SK-N-SH (cell line): ENCODE results near the gene KIZ. TPM values are rescaled to one million over a fixed set of nuclear protein-coding genes. Genes with fewer than 3 reads are reported as not detected.

ENCODE experiments used
- CTCF ChIA-PET: fragments of 300-600, 350-600 bp; formaldehyde crosslinking; extraction: SDS; loops from one replicate; lab custom pipeline; 2021; lab: Yijun Ruan, JAX
- POLR2A ChIA-PET: fragments of 350-600 bp; sonication (Branson Sonifier 250); formaldehyde crosslinking; extraction: SDS; loops from one replicate; lab custom pipeline; 2020; ENCODE audit warnings: antibody characterized with exemption, inconsistent platforms; lab: Yijun Ruan, JAX
- DNase-seq: peaks from one replicate; pipeline ENCODE4 v3.0.0; 2012
- H2AFZ ChIP-seq: fragments of 200-600 bp; sonication (generic); 2 replicates; pipeline ENCODE4 v1.8.1; 2016; ENCODE audit warnings: antibody characterized with exemption, mild to moderate bottlenecking, low read depth
- H3F3A ChIP-seq: fragments of 200-600 bp; sonication (generic); replicated peaks from 2 replicates; pipeline ENCODE3; 2016; ENCODE audit warnings: antibody characterized with exemption, mild to moderate bottlenecking; ENCODE audit not compliant: insufficient read depth
- H3K27ac ChIP-seq, 2 experiments: fragments of 200-500 bp in 1 of 2; fragments of 200-600 bp in 1 of 2; sonication (Bioruptor generic) in 1 of 2; sonication (generic), shearing (Covaris generic) in 1 of 2; 2 replicates each; pipeline versions ENCODE4 v1.5.1 to v1.6.1; 2014 to 2016; ENCODE audit warnings: low read depth in 2 of 2, inconsistent platforms in 1 of 2, low read length in 1 of 2, mild to moderate bottlenecking in 1 of 2, mixed read lengths in 1 of 2
- H3K27me3 ChIP-seq: fragments of 200-600 bp; sonication (generic), shearing (Covaris generic); 2 replicates; pipeline ENCODE4 v1.6.1; 2016; ENCODE audit warnings: mixed run types; ENCODE audit not compliant: insufficient read depth
- H3K36me3 ChIP-seq, 2 experiments: fragments of 200-500 bp in 1 of 2; fragments of 200-600 bp in 1 of 2; sonication (Bioruptor generic) in 1 of 2; sonication (generic) in 1 of 2; replicated peaks in 1 of 2; 2 replicates each; pipeline versions ENCODE3 to v1.5.1; 2014 to 2016; ENCODE audit warnings: low read length in 1 of 2, mild to moderate bottlenecking in 1 of 2; ENCODE audit not compliant: insufficient read depth in 2 of 2, control insufficient read depth in 1 of 2
- H3K4me1 ChIP-seq, 2 experiments: fragments of 200-500 bp in 1 of 2; fragments of 200-600 bp in 1 of 2; sonication (Bioruptor generic) in 1 of 2; sonication (generic), shearing (Covaris generic) in 1 of 2; 2 replicates each; pipeline versions ENCODE4 v1.5.1 to v1.6.1; 2014 to 2016; ENCODE audit warnings: low read depth in 1 of 2, low read length in 1 of 2, mixed run types in 1 of 2; ENCODE audit not compliant: insufficient read depth in 2 of 2, control insufficient read depth in 1 of 2
- H3K4me2 ChIP-seq: fragments of 200-600 bp; sonication (generic), shearing (Covaris generic); 2 replicates; pipeline ENCODE4 v1.6.1; 2017; ENCODE audit warnings: mixed run types
- H3K4me3 ChIP-seq, 2 experiments: fragments of 200-500 bp in 1 of 2; fragments of 200-600 bp in 1 of 2; sonication (Bioruptor generic) in 1 of 2; sonication (generic), shearing (Covaris generic) in 1 of 2; 2 replicates each; pipeline versions ENCODE4 v1.5.1 to v1.8.1; 2014 to 2016; ENCODE audit warnings: low read depth in 2 of 2, inconsistent platforms in 1 of 2, low read length in 1 of 2, mild to moderate bottlenecking in 1 of 2, mixed read lengths in 1 of 2, moderate library complexity in 1 of 2
- H3K79me2 ChIP-seq: fragments of 200-600 bp; sonication (generic); 2 replicates; pipeline ENCODE4 v1.8.1; 2017; ENCODE audit warnings: mild to moderate bottlenecking; ENCODE audit not compliant: insufficient read depth
- H3K9ac ChIP-seq: fragments of 200-600 bp; sonication (generic); 2 replicates; pipeline ENCODE4 v1.6.1; 2017; ENCODE audit warnings: mixed run types
- H3K9me2 ChIP-seq: fragments of 200-600 bp; sonication (generic); 2 replicates; pipeline ENCODE4 v1.6.1; 2017; ENCODE audit warnings: mixed run types
- H3K9me3 ChIP-seq: fragments of 200-600 bp; sonication (generic); 2 replicates; pipeline ENCODE4 v1.6.1; 2017; ENCODE audit warnings: mixed run types, mild to moderate bottlenecking, moderate library complexity
- H4K20me1 ChIP-seq: fragments of 200-600 bp; sonication (generic); 2 replicates; pipeline ENCODE4 v1.6.1; 2017; ENCODE audit warnings: mild to moderate bottlenecking, mixed run types; ENCODE audit not compliant: insufficient read depth
- CTCF ChIP-seq: fragments of 200-600 bp; sonication (generic); IDR thresholded peaks from 2 replicates; pipeline ENCODE4 v1.6.1; 2017; ENCODE audit warnings: antibody characterized with exemption, mild to moderate bottlenecking, moderate library complexity
- ELF1 ChIP-seq: IDR thresholded peaks from 2 replicates; pipeline ENCODE4 v1.4.0; 2012
- EP300 ChIP-seq, 2 experiments: IDR thresholded peaks; 2 replicates each; pipeline versions ENCODE4 v1.4.0 to v1.6.1; 2012; ENCODE audit warnings: borderline replicate concordance in 1 of 2, low read depth in 1 of 2, low read length in 1 of 2
- FOXJ3 ChIP-seq: sonication (generic); formaldehyde crosslinking; IDR thresholded peaks from 2 replicates; pipeline ENCODE4 v1.5.1; 2020; ENCODE audit warnings: mild to moderate bottlenecking, missing genetic modification reagents
- GABPA ChIP-seq: IDR thresholded peaks from 2 replicates; pipeline ENCODE4 v1.4.0; 2012; ENCODE audit warnings: low read depth, mild to moderate bottlenecking
- GATA2 ChIP-seq: sonication (generic); formaldehyde crosslinking; IDR thresholded peaks from 2 replicates; pipeline ENCODE4 v1.5.0; 2020; ENCODE audit warnings: mild to moderate bottlenecking, missing genetic modification reagents
- IRF3 ChIP-seq: fragments of 150-350 bp; IDR thresholded peaks from 2 replicates; pipeline ENCODE4 v1.6.1; 2016; ENCODE audit warnings: mild to moderate bottlenecking, low read depth, low read length
- JUND ChIP-seq: IDR thresholded peaks from 2 replicates; pipeline ENCODE4 v1.4.0; 2012
- MAX ChIP-seq: IDR thresholded peaks from 2 replicates; pipeline ENCODE4 v1.4.0; 2012; ENCODE audit warnings: low read depth
- MXI1 ChIP-seq: IDR thresholded peaks from 2 replicates; pipeline ENCODE4 v1.6.1; 2012; ENCODE audit warnings: mild to moderate bottlenecking, low read depth, low read length, improper control_type of control experiment
- RAD21 ChIP-seq: IDR thresholded peaks from 2 replicates; pipeline ENCODE4 v1.6.1; 2012; ENCODE audit warnings: mild to moderate bottlenecking, low read length
- RCOR1 ChIP-seq: fragments of 150-350 bp; IDR thresholded peaks from 2 replicates; pipeline ENCODE4 v1.6.1; 2017; ENCODE audit warnings: antibody characterized with exemption, low read length
- RFX5 ChIP-seq: IDR thresholded peaks from 2 replicates; pipeline ENCODE4 v1.6.1; 2012; ENCODE audit warnings: mild to moderate bottlenecking, improper control_type of control experiment, low read length
- RXRA ChIP-seq: IDR thresholded peaks from 2 replicates; pipeline ENCODE4 v1.4.0; 2012; ENCODE audit warnings: low read depth, mild to moderate bottlenecking, borderline replicate concordance
- SMC3 ChIP-seq: IDR thresholded peaks from 2 replicates; pipeline ENCODE4 v1.6.1; 2012; ENCODE audit warnings: low read depth, low read length, improper control_type of control experiment
- TAF1 ChIP-seq: IDR thresholded peaks from 2 replicates; pipeline ENCODE4 v1.6.1; 2012; ENCODE audit warnings: low read depth, mild to moderate bottlenecking, low read length, moderate library complexity, borderline replicate concordance
- TEAD4 ChIP-seq: IDR thresholded peaks from 2 replicates; pipeline ENCODE4 v1.4.0; 2012; ENCODE audit warnings: mild to moderate bottlenecking, borderline replicate concordance; ENCODE audit not compliant: insufficient read depth
- USF1 ChIP-seq: IDR thresholded peaks from 2 replicates; pipeline ENCODE4 v1.4.0; 2012; ENCODE audit warnings: low read depth, borderline replicate concordance
- USF2 ChIP-seq: fragments of 150-350 bp; IDR thresholded peaks from 2 replicates; pipeline ENCODE4 v1.6.1; 2017; ENCODE audit warnings: antibody characterized with exemption, low read length, low read depth, borderline replicate concordance
- ZBTB33 ChIP-seq: IDR thresholded peaks from 2 replicates; pipeline ENCODE4 v1.4.0; 2012; ENCODE audit warnings: low read depth, borderline replicate concordance
- WGBS: methylation state at CpG from one replicate; pipeline ENCODE4 v1.1.6; 2017; ENCODE audit warnings: low lambda C conversion rate; 5-methylcytosine and 5-hydroxymethylcytosine counted together
- polyA plus RNA-seq, 3 experiments: library from polyadenylated mRNA; depleted of rRNA; stranded (reverse); fragments of >200 nt; gene quantifications; 2 replicates each; pipeline ENCODE4 v1.2.3, GENCODE V29; 2012

KIZ gene
- polyA plus RNA-seq, 1 of the 3 experiments (the other 2 are of a cell fraction) = 3.9 TPM

- no peaks in the 10 kb centered on the region for H4K20me1 ChIP-seq
- no peaks in the 10 kb centered on the region for H3K4me1 ChIP-seq
- H3K9me3 ChIP-seq = no peaks in the 10 kb centered on the region
- no peak overlapping the region for H3K4me2 ChIP-seq
- no peaks in the 10 kb centered on the region for H3K36me3 ChIP-seq
- no peak overlapping the region for H3K4me3 ChIP-seq
- POLR2A ChIA-PET = no interaction called here
- H3K79me2 ChIP-seq = no peaks in the 10 kb centered on the region
- CTCF ChIA-PET = interaction anchor here (0.7 to 1.4 kb wide), 2 partner anchors 9 to 153 kb away, joined by 3 to 4 read pairs; no protein-coding TSS in a partner anchor
- no peak overlapping the region for H3K9ac ChIP-seq
- no peaks in the 10 kb centered on the region for H3K27me3 ChIP-seq
- DNase-seq = no peak
- H3K9me2 ChIP-seq = no peaks in the 10 kb centered on the region
- TF ChIP-seq SMC3 = no peak
- TF ChIP-seq JUND = no peak
- TF ChIP-seq USF2 = no peak
- TF ChIP-seq RAD21 = no peak
- no peak for TF ChIP-seq IRF3
- no peak for TF ChIP-seq RFX5
- no peak for TF ChIP-seq TEAD4
- TF ChIP-seq RCOR1 = no peak
- H3K27ac ChIP-seq = no peak overlapping the region
- no peaks in the 10 kb centered on the region for H3F3A ChIP-seq
- 4% methylated on average over 2 of the region's 2 CpGs for WGBS
- no peak overlapping the region for H2AFZ ChIP-seq
Observed at GRCh38 chr20:21082584-21082983, 43.3 kb upstream of the KIZ start.

GRCh38 chr20:21083825-21084325, 42.0 kb upstream of the KIZ start:
- ChIA-PET POLR2A (no interaction called here), CTCF (interaction anchor here (1.4 to 1.7 kb wide), 2 partner anchors 19 to 152 kb away, joined by 4 to 6 read pairs; no protein-coding TSS in a partner anchor)
- H3F3A ChIP-seq = no peaks in the 10 kb centered on the region
- H3K9me3 ChIP-seq = no peaks in the 10 kb centered on the region
- H3K9ac ChIP-seq = no peak overlapping the region
- H3K27me3 ChIP-seq = no peaks in the 10 kb centered on the region; the same call in 1 of the 2 replicates
- no peak overlapping the region for H3K27ac ChIP-seq
- no peak overlapping the region for H3K4me3 ChIP-seq
- no peaks in the 10 kb centered on the region for H3K79me2 ChIP-seq
- no peak overlapping the region for H2AFZ ChIP-seq
- no peak for DNase-seq
- no peaks in the 10 kb centered on the region for H3K36me3 ChIP-seq
- WGBS = 0% methylated on average over 2 of the region's 2 CpGs
- H3K9me2 ChIP-seq = no peaks in the 10 kb centered on the region
- no peaks in the 10 kb centered on the region for H3K4me1 ChIP-seq
- H4K20me1 ChIP-seq = no peaks in the 10 kb centered on the region
- no peak overlapping the region for H3K4me2 ChIP-seq
- no peak for TF ChIP-seq ZBTB33
- no peak for TF ChIP-seq ELF1
- no peak for TF ChIP-seq TAF1
- TF ChIP-seq MXI1 = no peak
- TF ChIP-seq MAX = no peak
- no peak for TF ChIP-seq RAD21
- no peak for TF ChIP-seq CTCF
- no peak for TF ChIP-seq GABPA
- no peak for TF ChIP-seq USF1
- TF ChIP-seq JUND = no peak
- TF ChIP-seq RXRA = no peak
- TF ChIP-seq RFX5 = no peak
- no peak for TF ChIP-seq USF2
- no peak for TF ChIP-seq EP300 (IDR thresholded peaks at IDR 0.05; ENCODE audit: borderline replicate concordance in 1 of 2, low read depth in 1 of 2, low read length in 1 of 2)
- no peak for TF ChIP-seq FOXJ3
- TF ChIP-seq GATA2 (CRISPR knock-in tag) = no peak
